HG02588 (cell line): ENCODE results near the gene DR1.
A peak's percentile ranks its signal among the peaks of the same experiment; 100 is the strongest.

Source experiments
- ATAC-seq: cut with Tn5 transposase; IDR thresholded peaks from one replicate; pipeline ENCODE4 v1.9.1; 2021; ENCODE audit warnings: mild to moderate bottlenecking, moderate library complexity; ENCODE audit not compliant: unreplicated experiment

DR1 gene

GRCh38 chr1:93345633-93346420 is at the start of gene DR1:
DR1 (plus strand) TSS chr1:93345907; CDS start chr1:93346646, 739 bp downstream.
- peak; percentile 78 for ATAC-seq

- ATAC-seq: no peak
Observed at GRCh38 chr1:93296555-93297154, 49.1 kb upstream of the DR1 start.

- ATAC-seq: no peak
Observed at GRCh38 chr1:93301131-93301530, 44.6 kb upstream of the DR1 start.

- ATAC-seq: no peak
Observed at GRCh38 chr1:93302078-93302477, 43.6 kb upstream of the DR1 start.

- no peak for ATAC-seq
Observed at GRCh38 chr1:93304716-93305138, 41.0 kb upstream of the DR1 start.

- no peak for ATAC-seq
Observed at GRCh38 chr1:93306920-93307319, 38.8 kb upstream of the DR1 start.

GRCh38 chr1:93313026-93313425 is 32.7 kb upstream of the DR1 start:
- no peak for ATAC-seq

- no peak for ATAC-seq
Observed at GRCh38 chr1:93317207-93317606, 28.5 kb upstream of the DR1 start.

- ATAC-seq: no peak
Observed at GRCh38 chr1:93317943-93318342, 27.8 kb upstream of the DR1 start.

- no peak for ATAC-seq
Observed at GRCh38 chr1:93321720-93322119, 24.0 kb upstream of the DR1 start.

GRCh38 chr1:93322349-93322748 is 23.4 kb upstream of the DR1 start:
- ATAC-seq: no peak

- ATAC-seq: no peak
Observed at GRCh38 chr1:93323185-93323820, 22.4 kb upstream of the DR1 start.

GRCh38 chr1:93324486-93325464 is 20.9 kb upstream of the DR1 start:
- ATAC-seq: no peak

GRCh38 chr1:93328809-93329760 is 16.6 kb upstream of the DR1 start:
- ATAC-seq: peak; percentile 79

- ATAC-seq: no peak
Observed at GRCh38 chr1:93330196-93330595, 15.5 kb upstream of the DR1 start.

- no peak for ATAC-seq
Observed at GRCh38 chr1:93330617-93331016, 15.1 kb upstream of the DR1 start.

GRCh38 chr1:93331412-93331811 is 14.3 kb upstream of the DR1 start:
- no peak for ATAC-seq

GRCh38 chr1:93332368-93332767 is 13.3 kb upstream of the DR1 start:
- ATAC-seq: no peak

GRCh38 chr1:93338387-93339146 is 7.1 kb upstream of the DR1 start:
- no peak for ATAC-seq
